Suprapubic skin (tissue), 4 donors: ENCODE measurements around the gene PEX10. TPM values are rescaled to one million over a fixed set of nuclear protein-coding genes. Genes with fewer than 3 reads are reported as not detected.

Experiments used
- DNase-seq, 2 donors: peaks; one replicate each; pipeline ENCODE4 v3.0.0-alpha.2; 2019; ENCODE audit warnings: low spot score in 2 of 2
- H3K27ac ChIP-seq: fragments of 200-600 bp; sonication (generic); one replicate; pipeline ENCODE4 v1.5.1; 2019
- H3K27me3 ChIP-seq: fragments of 200-600 bp; sonication (generic); one replicate; pipeline ENCODE4 v1.5.1; 2019
- H3K36me3 ChIP-seq: fragments of 200-600 bp; sonication (generic); one replicate; pipeline ENCODE4 v1.5.1; 2019
- H3K4me1 ChIP-seq: fragments of 200-600 bp; sonication (generic); one replicate; pipeline ENCODE4 v1.5.1; 2019
- H3K4me3 ChIP-seq: fragments of 200-600 bp; sonication (generic); one replicate; pipeline ENCODE4 v1.5.1; 2019; ENCODE audit warnings: mild to moderate bottlenecking
- H3K9me3 ChIP-seq: fragments of 200-600 bp; sonication (generic); one replicate; pipeline ENCODE4 v1.5.1; 2019
- EP300 ChIP-seq: sonication (generic); formaldehyde crosslinking; IDR thresholded peaks from one replicate; pipeline ENCODE4 v1.6.1; 2017; ENCODE audit warnings: antibody characterized with exemption
- POLR2A ChIP-seq, 2 donors: fragments of 450-650 bp; IDR thresholded peaks; one replicate each; pipeline ENCODE4 v1.6.1; 2017; ENCODE audit warnings: antibody characterized with exemption in 2 of 2, mild to moderate bottlenecking in 2 of 2, moderate library complexity in 2 of 2
- POLR2AphosphoS5 ChIP-seq, 3 donors: sonication (generic); formaldehyde crosslinking; IDR thresholded peaks; one replicate each; pipeline ENCODE4 v1.6.1; 2017; ENCODE audit warnings: antibody characterized with exemption in 3 of 3
- WGBS: methylation state at CpG from one replicate; pipeline ENCODE4 v1.1.5; 2018; 5-methylcytosine and 5-hydroxymethylcytosine counted together
- total RNA-seq, 4 donors: library from RNA; depleted of rRNA; stranded (reverse); fragments of >200 nt; gene quantifications; one replicate each; pipeline ENCODE4 v1.1.0, GENCODE V29; 2016
- TF ChIP-seq, protein P1 (sequence below), 2 donors: fragments of 200-600 bp in 1 of 2; fragments of 450-650 bp in 1 of 2; sonication (generic) in 1 of 2; IDR thresholded peaks; one replicate each; pipeline ENCODE4 v1.5.1; 2016 to 2019; ENCODE audit warnings: antibody characterized with exemption in 2 of 2, mild to moderate bottlenecking in 1 of 2, moderate library complexity in 1 of 2

Gene PEX10
- total RNA-seq, 4 donors from 2014 or later = 16.2 to 39.2 (median 27.3) TPM

DNA sequence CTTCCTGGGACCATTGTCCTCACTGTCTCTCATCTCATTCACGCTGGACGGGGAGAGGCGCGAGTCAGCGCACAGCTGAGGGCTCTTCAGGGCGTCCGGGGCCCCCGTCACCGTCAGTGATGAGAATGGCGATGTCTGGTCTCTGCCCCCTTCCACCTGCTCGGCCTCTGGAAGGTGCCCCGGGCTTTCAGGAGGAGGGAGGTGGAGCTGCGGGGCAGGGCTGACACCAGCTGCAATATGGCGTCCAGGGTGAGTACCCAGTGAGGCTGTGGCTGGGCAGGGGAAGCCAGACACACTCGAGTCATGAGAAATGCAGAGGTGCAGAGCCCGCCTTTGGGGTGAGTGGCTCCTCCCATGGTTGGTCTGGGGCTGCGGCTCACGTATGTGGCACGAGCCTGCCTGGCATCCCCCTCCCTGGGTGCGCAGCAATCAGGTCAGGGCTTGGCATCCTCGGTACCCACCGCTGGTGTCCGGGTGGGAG, 36.1 kb downstream of the PEX10 start:
- H3K4me1 ChIP-seq = peaks cover 3% of the 10 kb centered on the region
- no peak for DNase-seq
- no peaks in the 10 kb centered on the region for H3K27me3 ChIP-seq
- no peak overlapping the region for H3K27ac ChIP-seq
- no peaks in the 10 kb centered on the region for H3K9me3 ChIP-seq
- TF ChIP-seq POLR2AphosphoS5 (IDR thresholded peaks at IDR 0.05) (no peak), EP300 (no peak), POLR2A (IDR thresholded peaks at IDR 0.05) (no peak)
- TF ChIP-seq, protein P1, sequence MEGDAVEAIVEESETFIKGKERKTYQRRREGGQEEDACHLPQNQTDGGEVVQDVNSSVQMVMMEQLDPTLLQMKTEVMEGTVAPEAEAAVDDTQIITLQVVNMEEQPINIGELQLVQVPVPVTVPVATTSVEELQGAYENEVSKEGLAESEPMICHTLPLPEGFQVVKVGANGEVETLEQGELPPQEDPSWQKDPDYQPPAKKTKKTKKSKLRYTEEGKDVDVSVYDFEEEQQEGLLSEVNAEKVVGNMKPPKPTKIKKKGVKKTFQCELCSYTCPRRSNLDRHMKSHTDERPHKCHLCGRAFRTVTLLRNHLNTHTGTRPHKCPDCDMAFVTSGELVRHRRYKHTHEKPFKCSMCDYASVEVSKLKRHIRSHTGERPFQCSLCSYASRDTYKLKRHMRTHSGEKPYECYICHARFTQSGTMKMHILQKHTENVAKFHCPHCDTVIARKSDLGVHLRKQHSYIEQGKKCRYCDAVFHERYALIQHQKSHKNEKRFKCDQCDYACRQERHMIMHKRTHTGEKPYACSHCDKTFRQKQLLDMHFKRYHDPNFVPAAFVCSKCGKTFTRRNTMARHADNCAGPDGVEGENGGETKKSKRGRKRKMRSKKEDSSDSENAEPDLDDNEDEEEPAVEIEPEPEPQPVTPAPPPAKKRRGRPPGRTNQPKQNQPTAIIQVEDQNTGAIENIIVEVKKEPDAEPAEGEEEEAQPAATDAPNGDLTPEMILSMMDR (IDR thresholded peaks at IDR 0.05) = no peak
- H3K36me3 ChIP-seq = peaks cover 2% of the 10 kb centered on the region
- no peak overlapping the region for H3K4me3 ChIP-seq
- WGBS = 92% methylated on average over 9 of the region's 23 CpGs

DNA sequence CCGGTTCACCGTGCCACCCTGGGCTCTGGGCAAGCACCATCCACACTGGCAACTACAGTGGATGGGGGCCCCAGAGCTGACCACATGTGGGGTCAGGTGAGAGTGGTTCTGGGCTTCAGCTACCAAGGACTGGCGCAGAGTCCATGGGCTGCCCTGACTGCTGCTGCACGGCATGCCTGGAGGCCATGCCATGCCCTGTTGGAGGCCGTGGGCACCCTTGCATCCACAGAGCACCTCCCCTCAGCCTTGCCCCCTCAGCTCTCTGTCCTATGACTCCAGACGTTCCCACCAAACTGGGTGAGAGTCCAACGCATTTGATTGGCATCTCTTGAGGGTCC, 36.5 kb downstream of the PEX10 start:
- DNase-seq = no peak
- Histone ChIP-seq H3K27ac (no peak overlapping the region), H3K36me3 (peaks cover 2% of the 10 kb centered on the region), H3K4me3 (no peak overlapping the region), H3K27me3 (no peaks in the 10 kb centered on the region), H3K9me3 (no peaks in the 10 kb centered on the region), H3K4me1 (no peaks in the 10 kb centered on the region)
- no peak for TF ChIP-seq EP300
- no peak for TF ChIP-seq POLR2AphosphoS5 (IDR thresholded peaks at IDR 0.05)
- no peak for TF ChIP-seq POLR2A (IDR thresholded peaks at IDR 0.05)
- TF ChIP-seq, protein P1 (IDR thresholded peaks at IDR 0.05) = no peak
- WGBS = 93% methylated on average over 3 of the region's 7 CpGs

DNA sequence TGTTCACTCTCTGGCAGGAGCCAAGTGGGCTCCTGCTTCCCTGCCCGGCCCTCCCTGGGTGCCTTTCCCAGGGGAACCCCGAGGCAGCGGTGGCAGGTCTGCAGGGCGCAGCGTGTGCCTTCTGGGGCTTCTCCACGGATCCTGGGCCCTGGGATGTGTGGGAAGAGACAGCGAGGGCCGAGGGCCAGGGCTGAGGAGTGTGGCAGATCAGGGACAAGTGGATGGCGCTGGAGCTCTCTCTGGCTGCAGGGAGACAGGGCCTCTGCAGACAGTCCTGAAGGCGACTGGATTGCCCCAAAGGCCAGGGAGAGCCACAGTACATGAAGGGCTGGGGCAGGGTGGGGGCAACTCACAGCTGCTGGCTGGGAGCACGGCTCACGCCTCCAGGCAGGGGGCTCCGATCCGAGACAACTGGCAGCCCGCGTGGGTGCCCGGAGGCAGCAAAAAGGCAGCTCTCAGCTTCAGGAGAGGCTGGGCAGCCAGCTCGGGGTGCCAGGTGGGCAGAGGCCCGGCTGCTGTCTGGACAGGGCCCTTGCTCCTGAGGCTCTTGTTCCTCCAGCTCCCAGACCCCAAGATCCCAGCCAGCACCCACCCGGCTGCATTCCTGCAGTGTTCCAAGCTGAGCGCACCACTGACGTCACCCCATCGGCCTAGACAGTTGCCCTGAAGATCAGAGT, 37.0 kb downstream of the PEX10 start:
- Histone ChIP-seq H3K27ac (no peak overlapping the region), H3K36me3 (peaks cover 2% of the 10 kb centered on the region), H3K27me3 (no peaks in the 10 kb centered on the region), H3K9me3 (no peaks in the 10 kb centered on the region), H3K4me3 (no peak overlapping the region), H3K4me1 (no peaks in the 10 kb centered on the region)
- 80% methylated on average over 10 of the region's 23 CpGs for WGBS
- TF ChIP-seq POLR2A (IDR thresholded peaks at IDR 0.05) = no peak
- no peak for TF ChIP-seq EP300
- TF ChIP-seq POLR2AphosphoS5 (IDR thresholded peaks at IDR 0.05) = no peak
- TF ChIP-seq, protein P1 (IDR thresholded peaks at IDR 0.05) = no peak
- DNase-seq = no peak

DNA sequence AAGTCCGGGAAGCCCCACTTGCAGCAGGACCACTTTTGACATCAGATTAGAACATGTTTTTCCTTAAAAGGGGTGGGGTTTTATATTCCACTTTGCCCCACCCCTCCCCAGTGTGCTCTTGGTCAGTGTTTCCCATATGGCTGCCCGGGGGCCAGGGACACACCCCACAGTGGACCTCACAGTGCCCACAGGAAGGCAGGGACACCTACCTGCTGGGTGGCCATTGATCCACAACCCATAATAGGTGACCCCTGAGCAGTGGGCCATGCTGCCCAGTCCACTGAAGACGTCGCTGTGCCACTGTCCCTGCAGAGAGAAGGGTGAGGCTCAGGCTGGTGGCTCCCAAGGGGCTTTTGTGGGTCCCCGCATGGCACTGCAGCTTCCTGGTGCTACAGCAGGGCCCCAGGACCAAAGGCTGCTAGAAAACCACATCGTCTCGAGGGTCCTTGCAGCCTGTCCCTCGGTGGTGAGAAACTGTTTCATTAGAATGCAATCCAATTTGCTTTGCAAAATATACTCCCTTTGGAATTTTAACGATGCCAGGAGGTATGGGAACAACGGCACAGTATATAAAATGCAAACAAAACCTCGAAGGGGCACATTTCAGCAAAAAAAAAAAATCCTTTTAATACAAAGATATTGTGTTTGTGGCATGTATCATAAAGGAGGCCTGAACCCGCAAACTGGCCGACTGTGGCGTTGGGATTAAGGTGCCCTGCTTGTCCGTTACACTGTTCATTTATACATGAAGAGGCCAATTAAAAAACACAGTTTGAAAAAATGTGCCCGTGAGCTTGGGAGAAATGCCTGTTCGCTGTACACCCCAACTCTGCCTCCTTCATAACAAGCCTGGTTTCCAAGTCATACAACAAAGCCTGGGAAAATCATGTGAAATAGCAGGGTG, 37.9 kb downstream of the PEX10 start:
- TF ChIP-seq EP300 (no peak), POLR2A (IDR thresholded peaks at IDR 0.05) (no peak)

DNA sequence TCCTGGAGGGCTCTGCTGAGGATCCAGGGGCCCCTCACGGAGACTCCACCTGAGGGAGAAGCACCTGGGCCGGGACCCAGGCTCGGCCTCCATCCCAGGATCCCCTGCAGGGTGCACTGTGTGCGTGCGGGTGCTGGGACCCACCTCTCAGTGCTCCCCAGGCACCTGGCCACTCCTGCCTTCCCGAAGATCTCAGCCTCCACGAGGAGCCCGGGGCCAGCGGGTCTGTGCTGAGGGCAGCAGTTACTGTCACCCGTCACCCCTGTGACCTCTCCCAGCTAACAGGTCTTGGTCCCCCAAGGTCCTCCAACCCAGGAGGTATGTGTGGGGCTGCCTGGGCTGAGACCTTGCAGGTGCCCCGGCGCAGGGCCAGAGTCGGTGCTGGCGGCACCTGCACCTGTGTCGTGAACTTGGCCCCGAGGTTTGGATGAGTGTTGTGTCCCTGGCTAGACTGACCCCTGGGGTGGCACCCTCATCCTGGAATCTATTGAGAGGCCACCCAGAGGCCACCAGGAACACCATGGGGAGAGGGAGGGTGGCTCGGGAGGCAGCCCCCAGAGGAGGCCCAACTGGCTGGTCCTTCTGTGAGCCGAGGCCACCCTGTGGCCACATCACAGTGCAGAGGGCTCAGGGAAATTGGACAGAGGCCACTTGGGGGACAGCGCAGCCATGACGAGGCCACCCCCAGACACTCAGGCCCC, 38.7 kb downstream of the PEX10 start:
- Histone ChIP-seq H3K27me3 (no peaks in the 10 kb centered on the region), H3K27ac (no peak overlapping the region), H3K9me3 (no peaks in the 10 kb centered on the region), H3K4me3 (no peak overlapping the region), H3K36me3 (peaks cover 2% of the 10 kb centered on the region), H3K4me1 (no peaks in the 10 kb centered on the region)
- TF ChIP-seq POLR2AphosphoS5 (IDR thresholded peaks at IDR 0.05) (no peak), EP300 (no peak)
- no CpG with 5 or more reads among the region's 20 CpGs for WGBS
- peak in 1 of 2 donors; percentile 56 for DNase-seq

More for the DNA sequence above, 37.9 kb downstream of the PEX10 start:
- WGBS = 81% methylated on average over 16 of the region's 17 CpGs
- peak; percentile 40 to 54 for DNase-seq
- no peaks in the 10 kb centered on the region for H3K4me1 ChIP-seq
- H3K4me3 ChIP-seq = no peak overlapping the region
- no peaks in the 10 kb centered on the region for H3K9me3 ChIP-seq
- peaks cover 2% of the 10 kb centered on the region for H3K36me3 ChIP-seq
- no peak overlapping the region for H3K27ac ChIP-seq
- no peaks in the 10 kb centered on the region for H3K27me3 ChIP-seq
